ENCODE measurements around the gene GALR2. TPM values are rescaled to one million over a fixed set of nuclear protein-coding genes. Genes with fewer than 3 reads are reported as not detected.

GALR2 gene
- total and polyA plus RNA-seq, 9 of the 15 experiments (the other 6 are each of a cell fraction or from before 2014, with no cell fraction given), result 0.34 TPM; not detected in 8

DNA sequence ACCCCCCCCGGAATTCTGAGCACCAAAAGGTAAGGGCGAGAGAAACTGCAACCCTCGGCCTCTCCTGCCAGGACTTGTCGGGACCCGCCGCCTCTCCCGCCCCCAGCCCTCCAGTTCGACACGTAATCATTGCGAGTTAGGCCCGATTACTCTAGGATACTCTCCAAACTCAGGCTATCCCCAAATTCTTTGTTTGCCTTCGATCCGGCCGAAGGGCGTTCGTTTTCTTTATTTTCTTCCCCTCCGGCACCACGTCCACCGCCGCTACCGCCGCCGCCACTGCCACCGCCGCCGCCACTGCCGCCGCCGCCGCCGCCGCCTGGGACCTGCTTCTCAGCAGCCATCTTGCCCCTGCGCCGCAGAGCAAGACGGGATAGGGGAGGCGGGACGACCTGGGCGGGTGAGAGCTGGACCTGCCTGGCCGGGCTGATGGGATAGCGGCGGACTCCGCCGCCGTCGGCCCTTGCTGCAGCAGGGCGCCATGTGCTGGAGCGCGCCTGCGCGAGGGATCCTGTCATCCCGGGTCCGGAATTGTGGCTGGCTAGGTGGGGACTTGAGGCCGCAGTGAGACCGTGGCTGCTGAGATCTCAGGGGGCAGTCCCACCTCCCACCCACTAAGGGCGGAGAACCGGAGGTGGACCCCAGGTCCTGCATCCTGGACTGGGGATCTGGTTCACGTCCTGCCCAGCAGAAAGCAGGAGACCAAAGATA, 2.3 kb upstream of the GALR2 start, which contains the start of gene SRP68 (continued):
- TF ChIP-seq, protein P1, sequence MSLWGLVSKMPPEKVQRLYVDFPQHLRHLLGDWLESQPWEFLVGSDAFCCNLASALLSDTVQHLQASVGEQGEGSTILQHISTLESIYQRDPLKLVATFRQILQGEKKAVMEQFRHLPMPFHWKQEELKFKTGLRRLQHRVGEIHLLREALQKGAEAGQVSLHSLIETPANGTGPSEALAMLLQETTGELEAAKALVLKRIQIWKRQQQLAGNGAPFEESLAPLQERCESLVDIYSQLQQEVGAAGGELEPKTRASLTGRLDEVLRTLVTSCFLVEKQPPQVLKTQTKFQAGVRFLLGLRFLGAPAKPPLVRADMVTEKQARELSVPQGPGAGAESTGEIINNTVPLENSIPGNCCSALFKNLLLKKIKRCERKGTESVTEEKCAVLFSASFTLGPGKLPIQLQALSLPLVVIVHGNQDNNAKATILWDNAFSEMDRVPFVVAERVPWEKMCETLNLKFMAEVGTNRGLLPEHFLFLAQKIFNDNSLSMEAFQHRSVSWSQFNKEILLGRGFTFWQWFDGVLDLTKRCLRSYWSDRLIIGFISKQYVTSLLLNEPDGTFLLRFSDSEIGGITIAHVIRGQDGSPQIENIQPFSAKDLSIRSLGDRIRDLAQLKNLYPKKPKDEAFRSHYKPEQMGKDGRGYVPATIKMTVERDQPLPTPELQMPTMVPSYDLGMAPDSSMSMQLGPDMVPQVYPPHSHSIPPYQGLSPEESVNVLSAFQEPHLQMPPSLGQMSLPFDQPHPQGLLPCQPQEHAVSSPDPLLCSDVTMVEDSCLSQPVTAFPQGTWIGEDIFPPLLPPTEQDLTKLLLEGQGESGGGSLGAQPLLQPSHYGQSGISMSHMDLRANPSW (CRISPR knock-in tag; IDR thresholded peaks at IDR 0.05), result peak; percentile 60; the same call in 1 of the 2 replicates
- TF ChIP-seq KDM4B (IDR thresholded peaks at IDR 0.05; ENCODE audit: borderline replicate concordance in 2 of 2, low read depth in 1 of 2), result peak in 1 of 2 experiments; percentile 96; a peak in 2 of 4 replicates
- peak; percentile 84 for TF ChIP-seq EP400 (IDR thresholded peaks at IDR 0.05)
- TF ChIP-seq, protein P2, sequence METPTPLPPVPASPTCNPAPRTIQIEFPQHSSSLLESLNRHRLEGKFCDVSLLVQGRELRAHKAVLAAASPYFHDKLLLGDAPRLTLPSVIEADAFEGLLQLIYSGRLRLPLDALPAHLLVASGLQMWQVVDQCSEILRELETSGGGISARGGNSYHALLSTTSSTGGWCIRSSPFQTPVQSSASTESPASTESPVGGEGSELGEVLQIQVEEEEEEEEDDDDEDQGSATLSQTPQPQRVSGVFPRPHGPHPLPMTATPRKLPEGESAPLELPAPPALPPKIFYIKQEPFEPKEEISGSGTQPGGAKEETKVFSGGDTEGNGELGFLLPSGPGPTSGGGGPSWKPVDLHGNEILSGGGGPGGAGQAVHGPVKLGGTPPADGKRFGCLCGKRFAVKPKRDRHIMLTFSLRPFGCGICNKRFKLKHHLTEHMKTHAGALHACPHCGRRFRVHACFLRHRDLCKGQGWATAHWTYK (CRISPR knock-in tag; IDR thresholded peaks at IDR 0.05), result 0 out of 2 replicates have a peak, but pooled peaks have one; percentile 22
- TF ChIP-seq, protein P3, sequence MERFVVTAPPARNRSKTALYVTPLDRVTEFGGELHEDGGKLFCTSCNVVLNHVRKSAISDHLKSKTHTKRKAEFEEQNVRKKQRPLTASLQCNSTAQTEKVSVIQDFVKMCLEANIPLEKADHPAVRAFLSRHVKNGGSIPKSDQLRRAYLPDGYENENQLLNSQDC (CRISPR knock-in tag; IDR thresholded peaks at IDR 0.05), result peak; percentile 95; the same call in 1 of the 2 replicates
- TF ChIP-seq, protein P4, sequence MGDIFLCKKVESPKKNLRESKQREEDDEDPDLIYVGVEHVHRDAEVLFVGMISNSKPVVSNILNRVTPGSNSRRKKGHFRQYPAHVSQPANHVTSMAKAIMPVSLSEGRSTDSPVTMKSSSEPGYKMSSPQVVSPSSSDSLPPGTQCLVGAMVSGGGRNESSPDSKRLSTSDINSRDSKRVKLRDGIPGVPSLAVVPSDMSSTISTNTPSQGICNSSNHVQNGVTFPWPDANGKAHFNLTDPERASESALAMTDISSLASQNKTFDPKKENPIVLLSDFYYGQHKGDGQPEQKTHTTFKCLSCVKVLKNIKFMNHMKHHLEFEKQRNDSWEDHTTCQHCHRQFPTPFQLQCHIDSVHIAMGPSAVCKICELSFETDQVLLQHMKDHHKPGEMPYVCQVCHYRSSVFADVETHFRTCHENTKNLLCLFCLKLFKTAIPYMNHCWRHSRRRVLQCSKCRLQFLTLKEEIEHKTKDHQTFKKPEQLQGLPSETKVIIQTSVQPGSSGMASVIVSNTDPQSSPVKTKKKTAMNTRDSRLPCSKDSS (IDR thresholded peaks at IDR 0.05; ENCODE audit: low read depth, partially characterized antibody), result no peak
- TF ChIP-seq YBX1 (IDR thresholded peaks at IDR 0.05), result no peak
- TF ChIP-seq MEIS2 (IDR thresholded peaks at IDR 0.05; ENCODE audit: partially characterized antibody), result peak; percentile 67
- peak; percentile 46 for TF ChIP-seq PML (IDR thresholded peaks at IDR 0.05; ENCODE audit: low read length)
- TF ChIP-seq, protein P5, sequence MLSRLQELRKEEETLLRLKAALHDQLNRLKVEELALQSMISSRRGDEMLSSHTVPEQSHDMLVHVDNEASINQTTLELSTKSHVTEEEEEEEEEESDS (CRISPR knock-in tag; IDR thresholded peaks at IDR 0.05), result no peak
- TF ChIP-seq KLF1 (tag; IDR thresholded peaks at IDR 0.05), result no peak; the same call in 1 of the 2 replicates
- no peak for TF ChIP-seq NCOA2 (IDR thresholded peaks at IDR 0.05; ENCODE audit: partially characterized antibody in 2 of 2)
- TF ChIP-seq, protein P6, sequence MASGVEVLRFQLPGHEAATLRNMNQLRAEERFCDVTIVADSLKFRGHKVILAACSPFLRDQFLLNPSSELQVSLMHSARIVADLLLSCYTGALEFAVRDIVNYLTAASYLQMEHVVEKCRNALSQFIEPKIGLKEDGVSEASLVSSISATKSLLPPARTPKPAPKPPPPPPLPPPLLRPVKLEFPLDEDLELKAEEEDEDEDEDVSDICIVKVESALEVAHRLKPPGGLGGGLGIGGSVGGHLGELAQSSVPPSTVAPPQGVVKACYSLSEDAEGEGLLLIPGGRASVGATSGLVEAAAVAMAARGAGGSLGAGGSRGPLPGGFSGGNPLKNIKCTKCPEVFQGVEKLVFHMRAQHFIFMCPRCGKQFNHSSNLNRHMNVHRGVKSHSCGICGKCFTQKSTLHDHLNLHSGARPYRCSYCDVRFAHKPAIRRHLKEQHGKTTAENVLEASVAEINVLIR (CRISPR knock-in tag; IDR thresholded peaks at IDR 0.05), result no peak
- TF ChIP-seq ZKSCAN8 (CRISPR knock-in tag; IDR thresholded peaks at IDR 0.05), result no peak
- no peak for TF ChIP-seq PHF21A (IDR thresholded peaks at IDR 0.05; ENCODE audit: borderline replicate concordance, low read depth)
- TF ChIP-seq NFRKB (IDR thresholded peaks at IDR 0.05; ENCODE audit: low read depth), result peak; percentile 87; the same call in 1 of the 2 replicates
- peak; percentile 71; the same call in 1 of the 2 replicates for TF ChIP-seq SP1 (CRISPR knock-in tag; IDR thresholded peaks at IDR 0.05)
- TF ChIP-seq, protein P7, sequence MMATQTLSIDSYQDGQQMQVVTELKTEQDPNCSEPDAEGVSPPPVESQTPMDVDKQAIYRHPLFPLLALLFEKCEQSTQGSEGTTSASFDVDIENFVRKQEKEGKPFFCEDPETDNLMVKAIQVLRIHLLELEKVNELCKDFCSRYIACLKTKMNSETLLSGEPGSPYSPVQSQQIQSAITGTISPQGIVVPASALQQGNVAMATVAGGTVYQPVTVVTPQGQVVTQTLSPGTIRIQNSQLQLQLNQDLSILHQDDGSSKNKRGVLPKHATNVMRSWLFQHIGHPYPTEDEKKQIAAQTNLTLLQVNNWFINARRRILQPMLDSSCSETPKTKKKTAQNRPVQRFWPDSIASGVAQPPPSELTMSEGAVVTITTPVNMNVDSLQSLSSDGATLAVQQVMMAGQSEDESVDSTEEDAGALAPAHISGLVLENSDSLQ (IDR thresholded peaks at IDR 0.05), result no peak
- no peak for TF ChIP-seq MECOM (CRISPR knock-in tag; IDR thresholded peaks at IDR 0.05)

Data from K562 (cell line).